IPS-NIHi7 (cell line): ENCODE data around the gene ATP9B.

Source experiments
- DNase-seq: peaks from one replicate; pipeline ENCODE4 v3.0.0; 2012; ENCODE audit warnings: mixed read lengths; ENCODE audit errors: extremely low spot score

Gene ATP9B

GRCh38 chr18:79424008-79424565, 354.9 kb downstream of the ATP9B start:
- no peak for DNase-seq

GRCh38 chr18:79424880-79425568, 355.8 kb downstream of the ATP9B start:
- no peak for DNase-seq

- no peak for DNase-seq
Measured at GRCh38 chr18:79425569-79425886, 356.3 kb downstream of the ATP9B start.

- no peak for DNase-seq
Measured at GRCh38 chr18:79426376-79427300, 357.4 kb downstream of the ATP9B start.

GRCh38 chr18:79427368-79428225, 358.4 kb downstream of the ATP9B start:
- no peak for DNase-seq
